Astrocyte of the spinal cord (primary cell): ENCODE data around the gene SLC7A8.
"Not testable (repeated sequence)": the region's sequence is repeated elsewhere in the genome, so short reads cannot be mapped to it uniquely, and the experiment has no call there.

ENCODE experiments used
- DNase-seq: peaks from one replicate; pipeline ENCODE4 v3.0.0; 2011; ENCODE audit warnings: low read depth, low spot score
- H3K4me3 ChIP-seq: 2 replicates; pipeline ENCODE4 v1.5.1; 2011; ENCODE audit warnings: low read depth, mild to moderate bottlenecking, low read length, moderate library complexity
- in situ Hi-C: cut with HindIII; loops from 2 replicates; pipeline ENCODE4 v1.10.0; 2017; ENCODE audit warnings: low sequenced_read_pairs
- TF ChIP-seq, protein P1 (sequence below): IDR thresholded peaks from 2 replicates; pipeline ENCODE4 v1.5.1; 2012; ENCODE audit warnings: low read depth, mild to moderate bottlenecking, low read length, inconsistent platforms

SLC7A8 gene

DNA sequence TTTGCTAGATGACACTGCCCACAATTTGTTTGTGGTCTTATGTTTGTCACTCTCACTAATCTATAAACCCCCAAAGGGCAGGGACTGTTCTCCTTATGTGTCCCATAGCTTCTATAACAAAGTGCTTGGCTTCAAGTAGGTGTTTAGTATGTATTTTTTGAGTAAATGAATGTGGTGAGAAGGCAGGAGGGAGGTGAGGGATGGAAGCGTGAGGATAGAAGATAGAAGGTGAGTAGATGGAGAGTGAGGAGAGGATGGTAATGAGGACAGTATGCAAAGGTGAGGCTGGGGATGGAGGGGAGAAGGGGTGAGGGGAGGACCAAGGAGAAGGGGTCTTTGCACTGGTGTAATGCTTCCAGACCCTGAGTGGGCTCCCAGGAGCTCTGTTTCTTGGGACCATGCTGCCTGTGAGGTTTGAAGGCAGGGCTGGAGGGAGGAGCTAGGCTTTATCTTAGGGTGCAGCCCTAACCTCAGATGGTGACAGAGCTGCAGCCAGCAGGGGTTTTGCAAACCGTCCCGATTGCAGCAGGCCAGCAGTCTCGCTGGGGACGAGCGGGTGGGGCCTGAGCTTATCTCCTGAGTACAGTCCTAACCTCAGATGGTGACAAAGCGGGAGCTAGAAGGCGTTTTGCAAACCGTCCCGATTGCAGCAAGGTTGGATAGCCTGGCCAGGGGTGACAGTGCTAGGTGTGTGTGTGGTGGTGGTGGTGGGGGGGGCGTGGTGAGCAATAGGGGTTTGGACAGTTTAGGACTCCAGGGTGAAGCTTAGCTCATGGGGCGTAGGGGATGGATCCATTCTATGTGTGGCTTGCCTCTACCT is 70.9 kb downstream of the SLC7A8 start:
- H3K4me3 ChIP-seq = no peak overlapping the region
- TF ChIP-seq, protein P1, sequence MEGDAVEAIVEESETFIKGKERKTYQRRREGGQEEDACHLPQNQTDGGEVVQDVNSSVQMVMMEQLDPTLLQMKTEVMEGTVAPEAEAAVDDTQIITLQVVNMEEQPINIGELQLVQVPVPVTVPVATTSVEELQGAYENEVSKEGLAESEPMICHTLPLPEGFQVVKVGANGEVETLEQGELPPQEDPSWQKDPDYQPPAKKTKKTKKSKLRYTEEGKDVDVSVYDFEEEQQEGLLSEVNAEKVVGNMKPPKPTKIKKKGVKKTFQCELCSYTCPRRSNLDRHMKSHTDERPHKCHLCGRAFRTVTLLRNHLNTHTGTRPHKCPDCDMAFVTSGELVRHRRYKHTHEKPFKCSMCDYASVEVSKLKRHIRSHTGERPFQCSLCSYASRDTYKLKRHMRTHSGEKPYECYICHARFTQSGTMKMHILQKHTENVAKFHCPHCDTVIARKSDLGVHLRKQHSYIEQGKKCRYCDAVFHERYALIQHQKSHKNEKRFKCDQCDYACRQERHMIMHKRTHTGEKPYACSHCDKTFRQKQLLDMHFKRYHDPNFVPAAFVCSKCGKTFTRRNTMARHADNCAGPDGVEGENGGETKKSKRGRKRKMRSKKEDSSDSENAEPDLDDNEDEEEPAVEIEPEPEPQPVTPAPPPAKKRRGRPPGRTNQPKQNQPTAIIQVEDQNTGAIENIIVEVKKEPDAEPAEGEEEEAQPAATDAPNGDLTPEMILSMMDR = no peak
- in situ Hi-C loops = no loop called here
- no peak for DNase-seq

GRCh38 chr14:23110579-23111365 is 72.7 kb downstream of the SLC7A8 start:
- TF ChIP-seq, protein P1 = no peak
- in situ Hi-C loops = no loop called here
- DNase-seq = no peak
- no peak overlapping the region for H3K4me3 ChIP-seq

DNA sequence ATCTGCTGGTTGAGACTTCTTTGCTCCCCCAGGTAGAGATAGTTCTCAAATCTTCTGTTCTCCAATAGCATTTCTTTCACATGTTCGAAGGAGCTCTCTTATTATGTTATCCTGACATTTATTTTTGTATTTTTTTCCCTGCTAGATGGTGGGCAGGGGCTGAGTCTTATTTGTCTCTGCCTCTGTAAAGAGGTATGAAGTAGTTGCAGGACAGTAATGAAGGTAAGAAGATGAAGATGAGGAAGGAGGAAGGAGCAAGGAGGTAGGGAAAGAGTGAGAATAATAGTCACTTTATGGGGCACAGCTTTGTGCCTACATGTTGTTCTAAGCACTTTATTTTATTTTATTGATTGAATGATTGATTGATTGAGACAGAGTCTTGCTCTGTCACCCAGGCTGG is 73.7 kb downstream of the SLC7A8 start:
- H3K4me3 ChIP-seq = no peak overlapping the region
- in situ Hi-C loops = no loop called here
- TF ChIP-seq, protein P1 = no peak
- DNase-seq = no peak

- in situ Hi-C loops, DNase-seq, H3K4me3 ChIP-seq: not testable (repeated sequence)
Observed at GRCh38 chr14:23108169-23108568, 75.3 kb downstream of the SLC7A8 start.

GRCh38 chr14:23107620-23108019 is 75.8 kb downstream of the SLC7A8 start:
- in situ Hi-C loops, H3K4me3 ChIP-seq, DNase-seq: not testable (repeated sequence)

GRCh38 chr14:23106747-23107045 is 76.8 kb downstream of the SLC7A8 start:
- no peak overlapping the region for H3K4me3 ChIP-seq
- TF ChIP-seq, protein P1 = no peak
- in situ Hi-C loops = no loop called here
- no peak for DNase-seq

- in situ Hi-C loops = no loop called here
- TF ChIP-seq, protein P1 = no peak
- DNase-seq = no peak
- H3K4me3 ChIP-seq = no peak overlapping the region
Observed at GRCh38 chr14:23105348-23105824, 78.1 kb downstream of the SLC7A8 start.
